IPS DF 4.7 (cell line): ENCODE measurements around the gene RNF186.
"Not testable (repeated sequence)": the region's sequence is repeated elsewhere in the genome, so short reads cannot be mapped to it uniquely, and the experiment has no call there.

Experiments
- DNase-seq: peaks from one replicate; pipeline ENCODE4 v3.0.0-alpha.2; 2013; ENCODE audit warnings: low spot score; ENCODE audit errors: extremely low read depth

Gene RNF186

GRCh38 chr1:19794583-19794982, 20.5 kb downstream of the RNF186 start:
- DNase-seq: no peak

GRCh38 chr1:19793360-19794046, 21.6 kb downstream of the RNF186 start:
- DNase-seq: no peak

- DNase-seq: no peak
Measured at GRCh38 chr1:19792237-19793002, 22.7 kb downstream of the RNF186 start.

GRCh38 chr1:19790061-19790975, 24.8 kb downstream of the RNF186 start:
- DNase-seq: not testable (repeated sequence)

GRCh38 chr1:19786988-19787423, 28.1 kb downstream of the RNF186 start:
- no peak for DNase-seq

GRCh38 chr1:19785660-19786059, 29.4 kb downstream of the RNF186 start:
- no peak for DNase-seq

- no peak for DNase-seq
Measured at GRCh38 chr1:19780267-19780877, 34.7 kb downstream of the RNF186 start.

- DNase-seq: no peak
Measured at GRCh38 chr1:19776933-19777332, 38.1 kb downstream of the RNF186 start.

GRCh38 chr1:19776287-19776686, 38.8 kb downstream of the RNF186 start:
- DNase-seq: no peak

GRCh38 chr1:19775831-19776230, 39.3 kb downstream of the RNF186 start:
- DNase-seq: no peak

- no peak for DNase-seq
Measured at GRCh38 chr1:19775317-19775716, 39.8 kb downstream of the RNF186 start.

- no peak for DNase-seq
Measured at GRCh38 chr1:19774180-19774785, 40.8 kb downstream of the RNF186 start.

- no peak for DNase-seq
Measured at GRCh38 chr1:19773485-19773884, 41.6 kb downstream of the RNF186 start.

- DNase-seq: no peak
Measured at GRCh38 chr1:19772053-19772452, 43.0 kb downstream of the RNF186 start.

GRCh38 chr1:19771350-19771749, 43.7 kb downstream of the RNF186 start:
- DNase-seq: no peak

- DNase-seq: no peak
Measured at GRCh38 chr1:19770436-19771190, 44.5 kb downstream of the RNF186 start.

- no peak for DNase-seq
Measured at GRCh38 chr1:19769211-19769932, 45.7 kb downstream of the RNF186 start.

- no peak for DNase-seq
Measured at GRCh38 chr1:19768353-19769210, 46.5 kb downstream of the RNF186 start.

GRCh38 chr1:19765623-19766022, 49.5 kb downstream of the RNF186 start:
- no peak for DNase-seq
